ENCODE measurements around the gene UNK. TPM values are rescaled to one million over a fixed set of nuclear protein-coding genes. Genes with fewer than 3 reads are reported as not detected.

The UNK gene
- total RNA-seq, 1 experiment from 2014 or later = 27.8 TPM

GRCh38 chr17:75816693-75817092 lies 32.1 kb downstream of the UNK start:
- Histone ChIP-seq H3K79me2 (ENCODE audit: low read depth) (no peaks in the 10 kb centered on the region), H3K36me3 (ENCODE audit: low read depth) (peaks cover 10% of the 10 kb centered on the region), H3K27ac (no peak overlapping the region), H3K9me2 (ENCODE audit: insufficient read depth) (no peaks in the 10 kb centered on the region), H2AFZ (no peak overlapping the region), H3K4me1 (replicated peaks; ENCODE audit: insufficient read depth) (peaks cover 10% of the 10 kb centered on the region), H3K9me3 (ENCODE audit: insufficient read depth, low read depth) (no peaks in the 10 kb centered on the region), H3F3A (ENCODE audit: insufficient read depth, low read depth) (peaks cover 3% of the 10 kb centered on the region; the same call in 1 of the 2 replicates), H4K20me1 (ENCODE audit: insufficient read depth) (no peaks in the 10 kb centered on the region), H3K4me2 (no peak overlapping the region), H3K27me3 (ENCODE audit: insufficient read depth, low read depth) (no peaks in the 10 kb centered on the region), H3K4me3 (no peak overlapping the region)
- ChIA-PET POLR2A (ENCODE audit: unreplicated experiment) (no interaction called here), CTCF (no interaction called here)
- no TSS peak for BruUV-seq (replicated peaks)
- DNase-seq = no peak
- no peak for TF ChIP-seq EZH2 (IDR thresholded peaks at IDR 0.05; ENCODE audit: low read depth)
- TF ChIP-seq, protein P1, sequence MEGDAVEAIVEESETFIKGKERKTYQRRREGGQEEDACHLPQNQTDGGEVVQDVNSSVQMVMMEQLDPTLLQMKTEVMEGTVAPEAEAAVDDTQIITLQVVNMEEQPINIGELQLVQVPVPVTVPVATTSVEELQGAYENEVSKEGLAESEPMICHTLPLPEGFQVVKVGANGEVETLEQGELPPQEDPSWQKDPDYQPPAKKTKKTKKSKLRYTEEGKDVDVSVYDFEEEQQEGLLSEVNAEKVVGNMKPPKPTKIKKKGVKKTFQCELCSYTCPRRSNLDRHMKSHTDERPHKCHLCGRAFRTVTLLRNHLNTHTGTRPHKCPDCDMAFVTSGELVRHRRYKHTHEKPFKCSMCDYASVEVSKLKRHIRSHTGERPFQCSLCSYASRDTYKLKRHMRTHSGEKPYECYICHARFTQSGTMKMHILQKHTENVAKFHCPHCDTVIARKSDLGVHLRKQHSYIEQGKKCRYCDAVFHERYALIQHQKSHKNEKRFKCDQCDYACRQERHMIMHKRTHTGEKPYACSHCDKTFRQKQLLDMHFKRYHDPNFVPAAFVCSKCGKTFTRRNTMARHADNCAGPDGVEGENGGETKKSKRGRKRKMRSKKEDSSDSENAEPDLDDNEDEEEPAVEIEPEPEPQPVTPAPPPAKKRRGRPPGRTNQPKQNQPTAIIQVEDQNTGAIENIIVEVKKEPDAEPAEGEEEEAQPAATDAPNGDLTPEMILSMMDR (conservative IDR thresholded peaks at IDR 0.05) = no peak
- intact Hi-C loops (cut with micrococcal nuclease; ENCODE audit: unreplicated experiment) = loop anchor here (5.0 kb wide), 1 partner anchor 39 kb away; a partner anchor contains a TSS

DNA sequence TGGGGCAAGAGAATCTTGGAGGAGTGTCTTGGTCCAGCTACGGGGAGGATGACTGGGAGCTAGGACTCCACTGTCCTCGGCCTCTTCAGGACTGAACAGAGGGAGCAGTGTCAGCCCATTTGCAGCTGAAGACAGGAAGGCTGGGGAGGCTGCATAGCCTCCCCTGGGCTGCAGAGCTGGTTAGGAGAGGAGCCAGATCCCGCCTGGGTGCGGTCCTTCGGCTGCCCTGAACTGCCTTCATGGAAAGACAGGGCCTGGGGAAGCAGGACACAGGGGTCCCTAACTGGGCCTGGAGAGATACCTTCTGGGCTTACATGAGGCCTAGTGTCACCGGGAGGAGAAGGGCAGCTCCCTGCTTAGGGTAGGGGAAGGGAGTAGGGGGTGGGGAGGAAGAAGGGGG lies 33.0 kb downstream of the UNK start:
- H3K9me3 ChIP-seq (ENCODE audit: insufficient read depth, low read depth) = no peaks in the 10 kb centered on the region
- intact Hi-C loops (cut with micrococcal nuclease; ENCODE audit: unreplicated experiment) = loop anchor here (5.0 kb wide), 1 partner anchor 40 kb away; a partner anchor contains a TSS
- H3K27ac ChIP-seq = no peak overlapping the region
- no TSS peak for BruUV-seq (replicated peaks)
- no peaks in the 10 kb centered on the region for H3K27me3 ChIP-seq (ENCODE audit: insufficient read depth, low read depth)
- no peak overlapping the region for H3K4me3 ChIP-seq
- CTCF ChIA-PET = interaction anchor here (0.6 kb wide), 1 partner anchor 38 kb away, joined by 4 read pairs; the partner anchor contains the start of gene WBP2
- POLR2A ChIA-PET (ENCODE audit: unreplicated experiment) = no interaction called here
- H3K36me3 ChIP-seq (ENCODE audit: low read depth) = peaks cover 10% of the 10 kb centered on the region
- TF ChIP-seq, protein P1 (conservative IDR thresholded peaks at IDR 0.05) = no peak
- TF ChIP-seq EZH2 (IDR thresholded peaks at IDR 0.05; ENCODE audit: low read depth) = no peak
- no peaks in the 10 kb centered on the region for H3K79me2 ChIP-seq (ENCODE audit: low read depth)
- H3K9me2 ChIP-seq (ENCODE audit: insufficient read depth) = no peaks in the 10 kb centered on the region
- H3F3A ChIP-seq (ENCODE audit: insufficient read depth, low read depth) = peaks cover 3% of the 10 kb centered on the region; the same call in 1 of the 2 replicates
- no peak overlapping the region for H2AFZ ChIP-seq
- no peaks in the 10 kb centered on the region for H4K20me1 ChIP-seq (ENCODE audit: insufficient read depth)
- DNase-seq = no peak
- H3K4me2 ChIP-seq = no peak overlapping the region
- H3K4me1 ChIP-seq (replicated peaks; ENCODE audit: insufficient read depth) = peaks cover 10% of the 10 kb centered on the region

DNA sequence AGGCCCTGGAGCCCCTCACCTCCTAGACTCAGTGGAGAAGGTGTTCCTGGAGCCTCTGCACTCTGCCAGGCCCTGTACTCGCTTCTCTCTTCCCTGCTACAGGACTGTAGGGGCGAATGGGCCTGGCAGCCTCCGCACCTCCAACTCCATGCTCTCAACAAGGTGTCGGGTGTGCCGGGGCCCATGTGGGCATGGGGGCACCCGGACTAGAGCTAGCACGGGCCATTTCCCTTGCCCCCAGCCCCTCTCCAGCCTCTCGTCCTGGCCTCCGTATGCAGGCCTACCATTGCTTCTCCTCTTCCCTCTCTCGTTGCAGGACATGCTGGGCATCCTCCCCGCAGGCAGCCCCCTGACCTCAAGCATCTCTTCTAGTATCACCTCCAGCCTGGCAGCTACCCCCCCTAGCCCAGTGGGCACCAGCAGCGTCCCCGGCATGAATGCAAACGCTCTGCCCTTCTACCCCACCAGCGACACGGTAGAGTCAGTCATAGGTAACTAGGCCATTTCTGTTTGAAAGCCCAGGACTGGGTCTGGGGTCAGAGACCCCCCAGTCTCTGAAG lies 33.8 kb downstream of the UNK start:
- Histone ChIP-seq H3K36me3 (ENCODE audit: low read depth) (peaks cover 10% of the 10 kb centered on the region), H2AFZ (no peak overlapping the region), H3K27me3 (ENCODE audit: insufficient read depth, low read depth) (no peaks in the 10 kb centered on the region), H4K20me1 (ENCODE audit: insufficient read depth) (no peaks in the 10 kb centered on the region), H3K27ac (no peak overlapping the region), H3K9me3 (ENCODE audit: insufficient read depth, low read depth) (no peaks in the 10 kb centered on the region), H3K79me2 (ENCODE audit: low read depth) (no peaks in the 10 kb centered on the region), H3K9me2 (ENCODE audit: insufficient read depth) (no peaks in the 10 kb centered on the region), H3K4me2 (no peak overlapping the region), H3K4me1 (replicated peaks; ENCODE audit: insufficient read depth) (peaks cover 10% of the 10 kb centered on the region), H3F3A (ENCODE audit: insufficient read depth, low read depth) (peaks cover 3% of the 10 kb centered on the region; the same call in 1 of the 2 replicates), H3K4me3 (no peak overlapping the region)
- intact Hi-C loops (cut with micrococcal nuclease; ENCODE audit: unreplicated experiment) = loop anchor here (5.0 kb wide), 1 partner anchor 41 kb away; a partner anchor contains a TSS
- no peak for TF ChIP-seq EZH2 (IDR thresholded peaks at IDR 0.05; ENCODE audit: low read depth)
- TF ChIP-seq, protein P1 (conservative IDR thresholded peaks at IDR 0.05) = no peak
- BruUV-seq (replicated peaks) = no TSS peak
- ChIA-PET POLR2A (ENCODE audit: unreplicated experiment) (interaction anchor here (0.6 kb wide), 1 partner anchor 38 kb away, joined by 5 read pairs; no protein-coding TSS in a partner anchor), CTCF (no interaction called here)
- DNase-seq = no peak
